Body of pancreas (tissue), 4 donors: ENCODE measurements around the gene EML3. TPM values are rescaled to one million over a fixed set of nuclear protein-coding genes. Genes with fewer than 3 reads are reported as not detected.

Source experiments
- ATAC-seq: fragments of 150-250 bp; one replicate; pipeline ENCODE4 v1.9.1; 2016
- DNase-seq, 4 donors: peaks; one replicate each; pipeline ENCODE4 v3.0.0-alpha.2; 2019
- H3K27ac ChIP-seq, 4 donors: fragments of 200-600 bp; sonication (generic); 1 replicate in 3 of 4; 2 replicates in 1 of 4; pipeline versions ENCODE4 v1.5.1 to v1.6.1; 2016 to 2019; ENCODE audit warnings: mild to moderate bottlenecking in 1 of 4, mixed read lengths in 1 of 4, moderate library complexity in 1 of 4
- H3K27me3 ChIP-seq, 2 donors: fragments of 200-600 bp; sonication (generic); one replicate each; pipeline ENCODE4 v1.6.0; 2016; ENCODE audit warnings: mild to moderate bottlenecking in 1 of 2
- H3K36me3 ChIP-seq, 2 donors: fragments of 200-600 bp; sonication (generic); replicated peaks in 1 of 2; 2 replicates each; pipeline ENCODE4 v1.5.1; 2016; ENCODE audit warnings: low read depth in 2 of 2; ENCODE audit not compliant: insufficient read depth in 1 of 2
- H3K4me1 ChIP-seq: fragments of 200-600 bp; sonication (generic); one replicate; pipeline ENCODE4 v1.6.0; 2016
- H3K4me3 ChIP-seq, 2 donors: fragments of 200-600 bp; sonication (generic); 1 replicate in 1 of 2; 2 replicates in 1 of 2; pipeline ENCODE4 v1.5.1; 2016 to 2019
- H3K9me3 ChIP-seq, 3 donors: fragments of 200-600 bp; sonication (generic); 1 replicate in 2 of 3; 2 replicates in 1 of 3; pipeline ENCODE4 v1.5.1; 2016
- POLR2A ChIP-seq, 3 donors: fragments of 450-650 bp; IDR thresholded peaks; one replicate each; pipeline ENCODE4 v1.6.1; 2016; ENCODE audit warnings: antibody characterized with exemption in 3 of 3, mild to moderate bottlenecking in 2 of 3
- WGBS, 2 donors: methylation state at CpG; one replicate each; pipeline ENCODE4 v1.1.5; 2017; 5-methylcytosine and 5-hydroxymethylcytosine counted together
- intact Hi-C: fragments of 100-400 bp; cut with DNase I; formaldehyde crosslinking; loops from one replicate; pipeline ENCODE4 v1.15.1; 2023
- total RNA-seq, 2 donors: library from RNA; depleted of rRNA; stranded (reverse); fragments of >200 nt; gene quantifications; one replicate each; pipeline ENCODE4 v1.1.0, GENCODE V29; 2016
- TF ChIP-seq, protein P1 (sequence below), 7 experiments: fragments of 450-650 bp in 4 of 7; fragments of 200-600 bp in 3 of 7; sonication (generic) in 3 of 7; IDR thresholded peaks; one replicate each; pipeline ENCODE4 v1.5.1; 2016 to 2019; ENCODE audit warnings: antibody characterized with exemption in 7 of 7

EML3 gene
- total RNA-seq, 2 donors from 2014 or later: 31.4 to 69.9 TPM

DNA sequence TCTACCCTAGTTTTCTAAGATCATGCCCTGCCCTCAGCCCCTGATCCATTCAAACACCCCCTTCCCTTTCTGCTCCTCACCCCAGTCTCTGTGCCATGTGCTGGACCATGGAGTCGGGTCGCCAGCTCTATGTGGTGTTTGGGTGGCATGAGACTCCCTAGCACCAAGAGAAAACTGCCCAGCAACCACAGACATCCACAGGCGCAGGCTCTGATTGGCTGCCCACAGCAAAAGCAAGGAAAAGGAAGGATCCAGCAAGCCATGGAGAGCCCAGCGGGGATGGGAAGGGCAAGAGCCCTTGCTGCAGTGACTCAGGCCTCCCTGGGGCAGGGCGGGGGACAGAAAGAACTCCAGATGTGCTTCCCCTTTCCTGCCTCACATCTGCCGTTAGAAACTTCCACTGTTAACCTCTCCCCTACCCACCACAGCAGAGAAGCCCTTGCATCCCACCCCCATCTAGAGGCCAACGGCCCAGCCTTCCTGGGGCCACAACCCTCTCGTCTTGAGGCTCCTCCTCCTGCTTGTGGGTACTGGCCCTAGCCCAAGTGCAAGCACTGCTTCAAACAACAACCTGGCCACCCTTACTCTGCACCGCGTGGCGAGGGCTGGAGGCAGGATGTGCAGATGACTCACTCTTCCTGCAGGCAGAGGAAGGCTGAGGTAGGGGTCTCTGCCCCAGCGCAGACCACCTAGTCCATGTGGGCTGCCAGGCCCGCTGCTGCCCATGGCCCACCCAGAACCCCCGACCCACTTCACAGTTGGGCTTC lies 56.3 kb downstream of the EML3 start:
- Histone ChIP-seq H3K27ac (peak overlapping the region; percentile 36 to 76 (median 61)), H3K4me1 (peaks cover 73% of the 10 kb centered on the region), H3K9me3 (no peaks in the 10 kb centered on the region), H3K27me3 (no peaks in the 10 kb centered on the region), H3K4me3 (no peak overlapping the region), H3K36me3 (peaks cover 0 to 13% of the 10 kb centered on the region in 2 donors)
- DNase-seq (peak; percentile 64 to 85 (median 80)), ATAC-seq (peak; percentile 47)
- intact Hi-C loops: no loop called here
- TF ChIP-seq, protein P1, sequence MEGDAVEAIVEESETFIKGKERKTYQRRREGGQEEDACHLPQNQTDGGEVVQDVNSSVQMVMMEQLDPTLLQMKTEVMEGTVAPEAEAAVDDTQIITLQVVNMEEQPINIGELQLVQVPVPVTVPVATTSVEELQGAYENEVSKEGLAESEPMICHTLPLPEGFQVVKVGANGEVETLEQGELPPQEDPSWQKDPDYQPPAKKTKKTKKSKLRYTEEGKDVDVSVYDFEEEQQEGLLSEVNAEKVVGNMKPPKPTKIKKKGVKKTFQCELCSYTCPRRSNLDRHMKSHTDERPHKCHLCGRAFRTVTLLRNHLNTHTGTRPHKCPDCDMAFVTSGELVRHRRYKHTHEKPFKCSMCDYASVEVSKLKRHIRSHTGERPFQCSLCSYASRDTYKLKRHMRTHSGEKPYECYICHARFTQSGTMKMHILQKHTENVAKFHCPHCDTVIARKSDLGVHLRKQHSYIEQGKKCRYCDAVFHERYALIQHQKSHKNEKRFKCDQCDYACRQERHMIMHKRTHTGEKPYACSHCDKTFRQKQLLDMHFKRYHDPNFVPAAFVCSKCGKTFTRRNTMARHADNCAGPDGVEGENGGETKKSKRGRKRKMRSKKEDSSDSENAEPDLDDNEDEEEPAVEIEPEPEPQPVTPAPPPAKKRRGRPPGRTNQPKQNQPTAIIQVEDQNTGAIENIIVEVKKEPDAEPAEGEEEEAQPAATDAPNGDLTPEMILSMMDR (IDR thresholded peaks at IDR 0.05): no peak
- no peak for TF ChIP-seq POLR2A (IDR thresholded peaks at IDR 0.05)
- 41 to 50% methylated on average over 7 to 14 of the region's 14 CpGs for whole genome bisulfite sequencing, 2 donors

DNA sequence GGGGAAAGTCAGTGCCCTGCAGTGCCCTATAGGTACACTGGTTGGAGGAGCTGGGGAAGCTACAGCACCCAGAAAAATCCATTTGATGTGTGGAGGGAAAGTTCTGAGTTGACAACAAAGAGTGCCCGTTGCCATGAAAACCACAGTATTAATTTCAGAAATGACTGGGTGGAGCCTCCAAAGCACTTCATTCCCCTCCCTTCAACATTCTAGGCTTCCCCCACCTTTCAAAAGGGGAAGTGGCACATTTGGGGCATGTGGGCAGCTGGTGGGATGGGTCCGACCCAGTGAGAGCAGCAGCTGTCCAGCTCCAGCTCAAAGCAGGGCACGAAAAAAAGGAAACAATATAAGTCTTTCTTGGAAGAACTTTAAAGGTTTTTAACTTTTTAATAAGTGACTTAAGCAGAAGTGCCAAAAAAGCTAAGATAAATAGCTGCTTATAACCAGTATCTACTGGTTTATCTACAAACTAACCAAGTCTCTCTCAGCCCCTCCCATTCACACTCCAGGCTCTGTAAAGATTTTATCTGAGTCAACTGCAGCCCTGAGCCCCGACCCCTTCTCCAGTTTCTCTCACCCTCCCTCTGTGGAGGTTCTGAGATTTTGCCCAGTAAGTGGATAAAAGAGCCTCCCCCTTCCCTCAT lies 57.0 kb downstream of the EML3 start:
- ATAC-seq (no peak), DNase-seq (peak in 1 of 4 donors; percentile 50)
- intact Hi-C loops: no loop called here
- H3K9me3 ChIP-seq: no peaks in the 10 kb centered on the region
- H3K27ac ChIP-seq: peak overlapping the region; percentile 36 to 76 (median 61)
- H3K4me1 ChIP-seq: peaks cover 73% of the 10 kb centered on the region
- 18 to 34% methylated on average over 4 of the region's 4 CpGs for WGBS, 2 donors
- H3K27me3 ChIP-seq: no peaks in the 10 kb centered on the region
- no peak overlapping the region for H3K4me3 ChIP-seq
- no peak for TF ChIP-seq POLR2A (IDR thresholded peaks at IDR 0.05)
- TF ChIP-seq, protein P1 (IDR thresholded peaks at IDR 0.05): no peak
- peaks cover 0 to 13% of the 10 kb centered on the region in 2 donors for H3K36me3 ChIP-seq

DNA sequence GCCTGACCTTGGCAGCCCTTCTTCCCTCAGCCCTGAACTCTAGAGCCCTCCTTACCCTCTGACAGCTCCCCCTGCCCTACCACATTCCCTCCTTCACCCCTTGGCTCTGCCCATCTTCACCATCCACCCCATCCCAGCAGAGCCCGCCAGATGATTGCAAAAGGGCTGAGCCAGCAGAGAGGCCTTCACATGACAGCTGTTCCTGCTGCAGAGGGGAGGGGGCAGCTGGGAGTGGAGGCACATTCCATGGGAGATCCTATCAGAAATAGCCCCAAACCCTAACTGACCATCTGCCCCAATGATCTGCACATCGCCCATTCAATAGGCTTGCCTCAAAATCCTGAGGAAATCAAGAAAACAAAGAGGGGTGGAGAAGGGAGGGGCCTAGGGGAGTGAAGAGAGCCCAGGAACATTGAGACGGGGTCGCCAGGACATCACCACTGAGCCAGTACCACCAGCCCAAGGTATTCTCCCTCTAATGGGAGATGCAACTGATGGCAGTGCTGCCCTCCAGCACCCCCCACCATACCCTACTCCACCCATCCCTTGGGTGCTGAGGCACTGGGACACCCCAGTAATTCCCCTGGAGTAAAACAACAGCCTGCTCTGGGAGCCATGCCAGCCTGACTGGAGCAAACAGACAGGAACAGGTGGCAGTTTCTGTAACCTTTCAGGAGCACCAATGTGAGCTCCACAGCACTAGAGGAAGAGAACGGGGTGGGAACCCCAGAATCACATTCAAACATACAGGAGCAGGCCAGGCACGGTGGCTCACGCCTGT lies 58.0 kb downstream of the EML3 start:
- WGBS, 2 donors: 54 to 62% methylated on average over 7 of the region's 7 CpGs
- H3K4me3 ChIP-seq: no peak overlapping the region
- H3K4me1 ChIP-seq: peaks cover 76% of the 10 kb centered on the region
- peak in 3 of 4 donors; percentile 60 to 82 (median 82) for DNase-seq
- no peaks in the 10 kb centered on the region for H3K27me3 ChIP-seq
- H3K36me3 ChIP-seq: peaks cover 0 to 10% of the 10 kb centered on the region in 2 donors
- intact Hi-C loops: no loop called here
- H3K9me3 ChIP-seq: no peaks in the 10 kb centered on the region
- no peak for ATAC-seq
- TF ChIP-seq, protein P1 (IDR thresholded peaks at IDR 0.05): no peak
- peak overlapping the region; percentile 76 to 88 (median 83) for H3K27ac ChIP-seq

DNA sequence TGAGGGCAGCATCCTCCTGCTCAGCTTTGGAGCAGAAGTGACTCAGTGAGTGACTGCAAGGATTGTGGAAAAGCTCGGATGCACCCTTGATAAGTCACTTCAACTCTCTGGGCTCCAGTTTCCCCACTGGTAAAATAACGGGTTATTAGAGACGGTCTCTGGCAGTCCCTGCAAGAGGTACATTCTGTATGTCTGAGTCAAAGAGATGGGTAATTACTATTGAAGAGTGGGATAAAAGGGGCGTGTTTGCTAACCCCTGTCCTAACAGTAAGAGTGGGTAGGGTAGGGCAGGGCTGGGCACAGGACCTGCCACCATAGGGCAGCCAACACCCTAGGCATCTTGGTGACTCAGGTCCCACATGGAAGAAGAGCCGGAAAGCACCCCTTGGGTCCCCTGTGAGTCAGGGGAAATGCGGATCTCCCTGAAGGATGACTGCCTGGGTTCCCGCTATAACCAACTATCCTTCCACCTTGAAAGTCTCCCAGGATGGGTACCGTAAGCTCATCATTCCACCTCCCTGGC lies 58.7 kb downstream of the EML3 start:
- Histone ChIP-seq H3K4me3 (no peak overlapping the region), H3K36me3 (peaks cover 0 to 4% of the 10 kb centered on the region in 2 donors), H3K9me3 (no peaks in the 10 kb centered on the region), H3K27ac (peak overlapping the region; percentile 76 to 88 (median 83)), H3K4me1 (peaks cover 83% of the 10 kb centered on the region), H3K27me3 (no peaks in the 10 kb centered on the region)
- DNase-seq (no peak), ATAC-seq (no peak)
- TF ChIP-seq POLR2A (IDR thresholded peaks at IDR 0.05): no peak
- TF ChIP-seq, protein P1 (IDR thresholded peaks at IDR 0.05): no peak
- 81 to 87% methylated on average over 7 to 8 of the region's 8 CpGs for WGBS, 2 donors
- intact Hi-C loops: no loop called here
